SU-DHL-6 (cell line): ENCODE results near the gene IFFO2.

ENCODE experiments used
- H2AFZ ChIP-seq: fragments of 200-600 bp; sonication (generic); 2 replicates; pipeline ENCODE4 v1.6.1; 2014; ENCODE audit warnings: low read depth, mild to moderate bottlenecking, moderate library complexity, mixed read lengths, antibody characterized with exemption, low read length; ENCODE audit not compliant: severe bottlenecking
- H3F3A ChIP-seq: fragments of 200-600 bp; shearing (Covaris generic); 2 replicates; pipeline ENCODE4 v1.6.0; 2016; ENCODE audit warnings: antibody characterized with exemption, mild to moderate bottlenecking; ENCODE audit not compliant: insufficient read depth
- H3K27ac ChIP-seq: fragments of 200-600 bp; sonication (generic); 2 replicates; pipeline ENCODE4 v1.5.1; 2016; ENCODE audit warnings: low read depth, mild to moderate bottlenecking, low read length, moderate library complexity, mixed read lengths
- H3K27me3 ChIP-seq: fragments of 200-600 bp; sonication (generic), shearing (Covaris generic); 2 replicates; pipeline ENCODE4 v1.6.0; 2014; ENCODE audit warnings: mild to moderate bottlenecking, low read length
- H3K36me3 ChIP-seq: fragments of 200-600 bp; sonication (generic); 2 replicates; pipeline ENCODE4 v1.6.1; 2014; ENCODE audit warnings: mild to moderate bottlenecking, low read length, mixed read lengths
- H3K4me2 ChIP-seq: fragments of 300-600, 200-600 bp; shearing (Covaris generic), sonication (generic); 2 replicates; pipeline ENCODE4 v1.6.0; 2014; ENCODE audit warnings: low read length, low read depth, mild to moderate bottlenecking; ENCODE audit not compliant: poor library complexity, severe bottlenecking
- H3K4me3 ChIP-seq: fragments of 200-600 bp; sonication (generic); 2 replicates; pipeline ENCODE4 v1.5.1; 2014; ENCODE audit warnings: antibody characterized with exemption, low read length, mild to moderate bottlenecking, mixed read lengths; ENCODE audit not compliant: insufficient read depth, poor library complexity, severe bottlenecking
- H3K79me2 ChIP-seq: fragments of 200-600 bp; sonication (generic); 2 replicates; pipeline ENCODE4 v1.6.1; 2014; ENCODE audit warnings: mild to moderate bottlenecking, low read length, moderate library complexity; ENCODE audit not compliant: insufficient read depth
- H3K9ac ChIP-seq: fragments of 200-600 bp; sonication (generic); 2 replicates; pipeline ENCODE4 v1.7.0; 2014; ENCODE audit warnings: mild to moderate bottlenecking, low read length
- H3K9me2 ChIP-seq: fragments of 200-600 bp; sonication (generic); replicated peaks from 2 replicates; pipeline ENCODE4 v1.6.1; 2014; ENCODE audit warnings: low read length; ENCODE audit not compliant: insufficient read depth
- H3K9me3 ChIP-seq: fragments of 200-600 bp; sonication (generic); 2 replicates; pipeline ENCODE4 v1.6.1; 2014; ENCODE audit warnings: low read length, mixed read lengths; ENCODE audit not compliant: insufficient read depth
- H4K20me1 ChIP-seq: fragments of 200-600 bp; sonication (generic); 2 replicates; pipeline ENCODE4 v1.6.1; 2014; ENCODE audit warnings: low read depth, mild to moderate bottlenecking, antibody characterized with exemption, low read length, moderate library complexity, mixed read lengths
- CTCF ChIP-seq: fragments of 200-600 bp; sonication (generic); IDR thresholded peaks from one replicate; pipeline ENCODE4 v1.5.1; 2017; ENCODE audit warnings: antibody characterized with exemption, mild to moderate bottlenecking, low read length, moderate library complexity; ENCODE audit not compliant: insufficient read depth, poor library complexity, severe bottlenecking
- EZH2phosphoT487 ChIP-seq: fragments of 200-600 bp; sonication (generic), shearing (Covaris generic); conservative IDR thresholded peaks from 2 replicates; pipeline ENCODE4 v1.6.1; 2018; ENCODE audit warnings: mild to moderate bottlenecking, antibody characterized with exemption, low read length, moderate library complexity, mixed read lengths

The IFFO2 gene

GRCh38 chr1:18861590-18861989 is 94.9 kb downstream of the IFFO2 start:
- Histone ChIP-seq H3K27ac (no peak overlapping the region), H3K9ac (no peak overlapping the region), H3K9me3 (no peaks in the 10 kb centered on the region), H2AFZ (no peak overlapping the region), H3K79me2 (no peaks in the 10 kb centered on the region), H3K27me3 (no peaks in the 10 kb centered on the region), H4K20me1 (no peaks in the 10 kb centered on the region), H3F3A (no peaks in the 10 kb centered on the region), H3K36me3 (no peaks in the 10 kb centered on the region), H3K4me2 (no peak overlapping the region), H3K4me3 (no peak overlapping the region), H3K9me2 (no peaks in the 10 kb centered on the region)
- TF ChIP-seq CTCF (no peak), EZH2phosphoT487 (no peak)

GRCh38 chr1:18861082-18861481 is 95.4 kb downstream of the IFFO2 start:
- no peaks in the 10 kb centered on the region for H3K36me3 ChIP-seq
- no peaks in the 10 kb centered on the region for H3K9me2 ChIP-seq
- no peak overlapping the region for H3K27ac ChIP-seq
- TF ChIP-seq EZH2phosphoT487 (no peak), CTCF (no peak)
- H3F3A ChIP-seq = no peaks in the 10 kb centered on the region
- no peak overlapping the region for H2AFZ ChIP-seq
- no peak overlapping the region for H3K4me3 ChIP-seq
- H4K20me1 ChIP-seq = no peaks in the 10 kb centered on the region
- H3K27me3 ChIP-seq = no peaks in the 10 kb centered on the region
- no peak overlapping the region for H3K9ac ChIP-seq
- no peak overlapping the region for H3K4me2 ChIP-seq
- no peaks in the 10 kb centered on the region for H3K79me2 ChIP-seq
- no peaks in the 10 kb centered on the region for H3K9me3 ChIP-seq

- no peak for TF ChIP-seq CTCF
- no peak for TF ChIP-seq EZH2phosphoT487
- no peaks in the 10 kb centered on the region for H3K79me2 ChIP-seq
- H2AFZ ChIP-seq = no peak within 1 kb of the TSS
- H4K20me1 ChIP-seq = no peaks in the 10 kb centered on the region
- H3K27ac ChIP-seq = no peak within 1 kb of the TSS
- no peak within 1 kb of the TSS for H3K9ac ChIP-seq
- H3K4me3 ChIP-seq = no peak within 1 kb of the TSS
- H3F3A ChIP-seq = no peaks in the 10 kb centered on the region
- H3K9me2 ChIP-seq = no peaks in the 10 kb centered on the region
- no peak within 1 kb of the TSS for H3K4me2 ChIP-seq
- H3K9me3 ChIP-seq = no peaks in the 10 kb centered on the region
- no peaks in the 10 kb centered on the region for H3K27me3 ChIP-seq
- H3K36me3 ChIP-seq = no peaks in the 10 kb centered on the region
Observed at GRCh38 chr1:18859560-18859959, 96.9 kb downstream of the IFFO2 start, which contains the start of gene TAS1R2. Gene TAS1R2, minus strand, starts transcription at chr1:18859660. Its CDS starts 0 bp downstream, at chr1:18859660.
